GM13977 (cell line): Measurements from ENCODE around the gene PPARGC1A.

Experiments
- DNase-seq: peaks from one replicate; pipeline ENCODE4 v3.0.0; 2012; ENCODE audit warnings: low spot score
- CTCF ChIP-seq: IDR thresholded peaks from 2 replicates; pipeline ENCODE4 v1.5.1; 2012; ENCODE audit warnings: mild to moderate bottlenecking, control low read depth; ENCODE audit not compliant: insufficient read depth; ENCODE audit errors: extremely low read depth, missing control alignments
- in situ Hi-C: fragments of 300-500 bp; cut with MboI; formaldehyde crosslinking; loops from one replicate; pipeline ENCODE4 v1.12.0; 2022; ENCODE audit warnings: low sequenced_read_pairs, low pct_unique_long_range_greater_than_20kb, mixed read lengths, inconsistent platforms; ENCODE audit not compliant: unreplicated experiment

Gene PPARGC1A

GRCh38 chr4:23769406-23769805 lies 120.4 kb downstream of the PPARGC1A start:
- TF ChIP-seq CTCF = no peak
- in situ Hi-C loops = no loop called here
- no peak for DNase-seq

GRCh38 chr4:23768541-23768940 lies 121.3 kb downstream of the PPARGC1A start:
- no peak for DNase-seq
- in situ Hi-C loops = no loop called here
- TF ChIP-seq CTCF = no peak

- TF ChIP-seq CTCF = no peak
- in situ Hi-C loops = no loop called here
- DNase-seq = no peak
Measured at GRCh38 chr4:23766344-23766743, 123.5 kb downstream of the PPARGC1A start.

GRCh38 chr4:23763559-23763958 lies 126.3 kb downstream of the PPARGC1A start:
- TF ChIP-seq CTCF = no peak
- no peak for DNase-seq
- in situ Hi-C loops = no loop called here

- in situ Hi-C loops = no loop called here
- no peak for DNase-seq
- no peak for TF ChIP-seq CTCF
Measured at GRCh38 chr4:23762551-23762950, 127.3 kb downstream of the PPARGC1A start.

- in situ Hi-C loops = no loop called here
- no peak for TF ChIP-seq CTCF
- DNase-seq = no peak
Measured at GRCh38 chr4:23759066-23759465, 130.8 kb downstream of the PPARGC1A start.

GRCh38 chr4:23754688-23755087 lies 135.2 kb downstream of the PPARGC1A start:
- in situ Hi-C loops = no loop called here
- DNase-seq = no peak
- TF ChIP-seq CTCF = no peak
